Neuronal stem cell (in vitro differentiated cells): ENCODE results near the gene MYD88.
"Not testable (repeated sequence)": the region's sequence is repeated elsewhere in the genome, so short reads cannot be mapped to it uniquely, and the experiment has no call there.

Source experiments
- DNase-seq: peaks from one replicate; pipeline ENCODE4 v3.0.0-alpha.2; 2013; ENCODE audit warnings: low spot score
- H2AFZ ChIP-seq: one replicate; pipeline ENCODE4 v1.6.1; 2013; ENCODE audit warnings: mild to moderate bottlenecking, low read length, inconsistent platforms
- H2AK5ac ChIP-seq: 2 replicates; pipeline ENCODE4 v1.6.1; 2013; ENCODE audit warnings: low read depth, mild to moderate bottlenecking, inconsistent platforms, low read length, moderate library complexity, mixed read lengths
- H2BK120ac ChIP-seq: 2 replicates; pipeline ENCODE4 v1.6.1; 2013; ENCODE audit warnings: low read depth, mild to moderate bottlenecking, inconsistent platforms, low read length, moderate library complexity, mixed read lengths
- H2BK12ac ChIP-seq: one replicate; pipeline ENCODE4 v1.6.1; 2013; ENCODE audit warnings: low read length, inconsistent platforms
- H2BK15ac ChIP-seq: 2 replicates; pipeline ENCODE4 v1.6.1; 2013; ENCODE audit warnings: mild to moderate bottlenecking, low read length, inconsistent platforms, mixed read lengths
- H2BK5ac ChIP-seq: one replicate; pipeline ENCODE4 v1.6.1; 2013; ENCODE audit warnings: inconsistent platforms, mild to moderate bottlenecking, low read length, moderate library complexity
- H3K14ac ChIP-seq: one replicate; pipeline ENCODE4 v1.6.1; 2013; ENCODE audit warnings: low read length, inconsistent platforms
- H3K18ac ChIP-seq: 2 replicates; pipeline ENCODE4 v1.6.1; 2013; ENCODE audit warnings: low read length, inconsistent platforms
- H3K23ac ChIP-seq: 2 replicates; pipeline ENCODE4 v1.6.1; 2013; ENCODE audit warnings: low read depth, mild to moderate bottlenecking, mixed read lengths, low read length, inconsistent platforms; ENCODE audit not compliant: poor library complexity
- H3K27ac ChIP-seq: replicated peaks from 3 replicates; pipeline ENCODE4 v1.5.1; 2013; ENCODE audit warnings: low read length, inconsistent platforms
- H3K27me3 ChIP-seq, 3 experiments: 2 replicates each; pipeline ENCODE4 v1.6.1; 2013; ENCODE audit warnings: low read length in 3 of 3, mild to moderate bottlenecking in 2 of 3, inconsistent platforms in 1 of 3, low read depth in 1 of 3, mixed read lengths in 1 of 3, moderate library complexity in 1 of 3; ENCODE audit not compliant: control insufficient read depth in 3 of 3, insufficient read depth in 3 of 3
- H3K36me3 ChIP-seq, 2 donors: replicated peaks in 1 of 2; 2 replicates each; pipeline ENCODE4 v1.6.1; 2013; ENCODE audit warnings: low read length in 2 of 2; ENCODE audit not compliant: control insufficient read depth in 2 of 2, insufficient read depth in 2 of 2
- H3K4ac ChIP-seq: 2 replicates; pipeline ENCODE4 v1.6.1; 2013; ENCODE audit warnings: inconsistent platforms, mild to moderate bottlenecking, low read length, moderate library complexity
- H3K4me1 ChIP-seq, 2 donors: 1 replicate in 1 of 2; 2 replicates in 1 of 2; pipeline ENCODE4 v1.6.1; 2013; ENCODE audit warnings: low read length in 2 of 2, low read depth in 1 of 2; ENCODE audit not compliant: control insufficient read depth in 2 of 2, insufficient read depth in 1 of 2
- H3K4me2 ChIP-seq: one replicate; pipeline ENCODE4 v1.6.1; 2013; ENCODE audit warnings: mild to moderate bottlenecking, low read length, inconsistent platforms; ENCODE audit not compliant: insufficient read depth, poor library complexity, severe bottlenecking
- H3K4me3 ChIP-seq, 2 donors: 2 replicates each; pipeline ENCODE4 v1.5.1; 2013; ENCODE audit warnings: low read length in 2 of 2, mild to moderate bottlenecking in 2 of 2, inconsistent platforms in 1 of 2, moderate library complexity in 1 of 2
- H3K79me1 ChIP-seq: one replicate; pipeline ENCODE4 v1.6.1; 2013; ENCODE audit warnings: low read depth, mild to moderate bottlenecking, inconsistent platforms, low read length, moderate library complexity
- H3K9ac ChIP-seq: one replicate; pipeline ENCODE4 v1.6.1; 2013; ENCODE audit warnings: mild to moderate bottlenecking, low read depth, low read length, inconsistent platforms; ENCODE audit not compliant: poor library complexity
- H3K9me3 ChIP-seq, 2 donors: replicated peaks in 1 of 2; 2 replicates each; pipeline versions ENCODE3 to v1.6.1; 2013; ENCODE audit warnings: low read length in 2 of 2, mild to moderate bottlenecking in 2 of 2, inconsistent platforms in 1 of 2, low read depth in 1 of 2, mixed read lengths in 1 of 2, moderate library complexity in 1 of 2; ENCODE audit not compliant: control insufficient read depth in 2 of 2, insufficient read depth in 1 of 2
- H4K8ac ChIP-seq: one replicate; pipeline ENCODE4 v1.6.1; 2013; ENCODE audit warnings: low read depth, mild to moderate bottlenecking, inconsistent platforms, low read length, moderate library complexity
- H4K91ac ChIP-seq: one replicate; pipeline ENCODE4 v1.6.1; 2013; ENCODE audit warnings: low read length, low read depth, mild to moderate bottlenecking, inconsistent platforms; ENCODE audit not compliant: poor library complexity
- WGBS, 2 donors: extraction: QIAGEN DNeasy Blood & Tissue Kit; methylation state at CpG; one replicate each; pipeline ENCODE4 v1.1.7; 2013; ENCODE audit warnings: missing lambda C conversion rate in 2 of 2, mixed read lengths in 1 of 2; ENCODE audit not compliant: insufficient read length in 2 of 2, insufficient replicate concordance in 1 of 2; ENCODE audit errors: extremely low coverage in 2 of 2; 5-methylcytosine and 5-hydroxymethylcytosine counted together

The MYD88 gene

DNA sequence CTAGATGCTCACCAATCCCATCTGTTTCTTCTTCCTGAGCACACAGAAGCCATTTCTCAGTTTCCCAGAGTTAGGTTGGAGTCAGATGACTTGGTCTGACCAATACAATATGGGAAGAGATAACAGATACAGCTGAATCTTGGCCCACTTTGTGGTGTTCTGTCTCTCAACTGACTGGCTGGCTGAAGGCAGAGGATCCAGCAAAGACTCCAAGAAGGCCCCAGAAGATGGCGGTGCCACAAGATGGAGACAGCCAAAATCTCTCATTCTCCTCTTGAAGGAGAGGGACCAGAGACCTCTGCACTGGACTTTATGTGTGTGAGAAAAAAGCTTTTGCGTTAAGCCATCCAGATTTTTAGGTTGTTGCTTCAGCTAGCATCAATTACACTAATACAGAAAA is 18.7 kb downstream of the MYD88 start:
- no peak overlapping the region for H3K9ac ChIP-seq
- no peak for DNase-seq
- WGBS, 2 donors = no CpG with 5 or more reads among the region's 2 CpGs

DNA sequence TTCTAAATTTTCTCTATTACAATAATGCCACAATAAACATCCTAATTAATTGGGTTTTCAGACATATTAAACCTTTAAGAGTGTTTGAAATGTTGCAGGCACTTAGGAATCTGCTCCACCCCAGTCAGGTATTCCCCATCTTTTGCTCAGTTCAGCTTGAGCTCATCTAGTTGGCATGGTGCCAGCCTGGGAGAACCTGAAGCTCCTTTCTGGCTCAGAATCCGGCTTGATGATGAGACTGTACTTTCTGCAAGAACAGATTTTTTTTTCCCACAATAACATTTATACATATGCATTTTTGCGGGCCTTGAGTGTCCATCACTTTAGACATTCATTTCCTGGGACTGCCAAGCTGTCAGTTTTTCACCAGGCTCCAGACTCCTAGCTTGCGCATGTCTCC is 19.1 kb downstream of the MYD88 start:
- Histone ChIP-seq H4K91ac (no peak overlapping the region), H2BK15ac (no peak overlapping the region), H3K79me1 (no peaks in the 10 kb centered on the region), H3K9me3 (no peaks in the 10 kb centered on the region), H3K14ac (no peak overlapping the region), H4K8ac (no peak overlapping the region), H3K9ac (no peak overlapping the region), H2BK5ac (no peak overlapping the region), H3K27me3 (no peaks in the 10 kb centered on the region), H3K36me3 (no peaks in the 10 kb centered on the region), H3K23ac (no peak overlapping the region), H3K4me2 (no peak overlapping the region), H2BK12ac (no peak overlapping the region), H3K4ac (no peak overlapping the region), H2BK120ac (no peak overlapping the region), H3K4me1 (no peaks in the 10 kb centered on the region), H3K27ac (no peak overlapping the region), H3K4me3 (no peak overlapping the region), H2AK5ac (no peak overlapping the region), H3K18ac (no peak overlapping the region), H2AFZ (no peak overlapping the region)
- no peak for DNase-seq
- WGBS, 2 donors = no CpG with 5 or more reads among the region's 3 CpGs

More for the DNA sequence above, 18.7 kb downstream of the MYD88 start:
- H3K27ac ChIP-seq = no peak overlapping the region
- no peak overlapping the region for H2BK120ac ChIP-seq
- H3K27me3 ChIP-seq = no peaks in the 10 kb centered on the region
- no peaks in the 10 kb centered on the region for H3K36me3 ChIP-seq
- no peak overlapping the region for H3K23ac ChIP-seq
- no peak overlapping the region for H3K4me3 ChIP-seq
- H4K8ac ChIP-seq = no peak overlapping the region
- H3K4me1 ChIP-seq = no peaks in the 10 kb centered on the region
- H2BK12ac ChIP-seq = no peak overlapping the region
- no peaks in the 10 kb centered on the region for H3K9me3 ChIP-seq
- no peak overlapping the region for H2AFZ ChIP-seq
- no peak overlapping the region for H2AK5ac ChIP-seq
- H3K18ac ChIP-seq = no peak overlapping the region
- no peaks in the 10 kb centered on the region for H3K79me1 ChIP-seq
- no peak overlapping the region for H3K4me2 ChIP-seq
- H2BK15ac ChIP-seq = no peak overlapping the region
- H3K14ac ChIP-seq = no peak overlapping the region
- no peak overlapping the region for H3K4ac ChIP-seq
- no peak overlapping the region for H4K91ac ChIP-seq
- H2BK5ac ChIP-seq = no peak overlapping the region

DNA sequence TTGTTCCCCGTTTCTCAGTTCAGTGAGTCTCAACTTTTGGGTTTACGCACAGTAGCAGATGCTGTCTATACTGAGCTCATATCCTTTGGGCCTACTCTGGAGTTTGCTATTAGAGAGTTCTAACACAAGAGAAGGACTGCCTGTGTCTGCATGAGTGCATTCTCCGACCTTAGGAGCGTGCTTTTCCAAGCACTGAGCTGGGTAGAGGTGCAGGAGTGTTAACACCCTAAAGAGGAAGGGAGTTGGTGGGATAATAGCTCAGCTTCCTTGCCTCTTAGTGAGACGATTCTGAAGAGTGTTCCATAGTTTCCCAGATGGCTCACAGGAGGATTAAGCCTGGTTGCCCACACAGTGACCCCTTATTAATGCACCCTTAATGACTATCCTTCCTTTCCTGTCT is 20.0 kb downstream of the MYD88 start:
- no peak overlapping the region for H3K4me3 ChIP-seq
- no peak overlapping the region for H2AFZ ChIP-seq
- no peak overlapping the region for H2BK5ac ChIP-seq
- no peak overlapping the region for H2BK120ac ChIP-seq
- no peak overlapping the region for H3K23ac ChIP-seq
- H2AK5ac ChIP-seq = no peak overlapping the region
- H4K8ac ChIP-seq = no peak overlapping the region
- no peaks in the 10 kb centered on the region for H3K4me1 ChIP-seq
- H3K9me3 ChIP-seq = no peaks in the 10 kb centered on the region
- H3K9ac ChIP-seq = no peak overlapping the region
- H3K14ac ChIP-seq = no peak overlapping the region
- H2BK15ac ChIP-seq = no peak overlapping the region
- no peaks in the 10 kb centered on the region for H3K27me3 ChIP-seq
- H3K18ac ChIP-seq = no peak overlapping the region
- no CpG with 5 or more reads among the region's 5 CpGs for WGBS, 2 donors
- no peak overlapping the region for H3K4me2 ChIP-seq
- no peaks in the 10 kb centered on the region for H3K36me3 ChIP-seq
- no peak for DNase-seq
- no peak overlapping the region for H2BK12ac ChIP-seq
- no peak overlapping the region for H3K27ac ChIP-seq
- H4K91ac ChIP-seq = no peak overlapping the region
- H3K79me1 ChIP-seq = no peaks in the 10 kb centered on the region
- no peak overlapping the region for H3K4ac ChIP-seq

DNA sequence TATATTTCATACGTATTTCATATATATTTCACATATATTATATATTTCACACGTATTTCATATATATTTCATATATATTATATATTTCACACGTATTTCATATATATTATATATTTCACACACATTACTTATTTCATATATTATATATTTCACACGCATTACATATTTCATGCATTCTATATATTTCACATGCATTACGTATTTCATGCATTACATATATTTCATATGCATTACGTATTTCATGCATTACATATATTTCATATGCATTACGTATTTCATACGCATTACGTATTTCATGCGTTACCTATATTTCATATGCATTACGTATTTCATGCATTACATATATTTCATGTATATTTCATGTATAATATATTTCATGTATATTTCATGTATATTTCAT is 22.2 kb downstream of the MYD88 start:
- H3K14ac ChIP-seq, H3K79me1 ChIP-seq, H2BK120ac ChIP-seq, H3K4me3 ChIP-seq, H2AFZ ChIP-seq, DNase-seq, H2BK12ac ChIP-seq, H2AK5ac ChIP-seq, H3K9ac ChIP-seq, H3K27ac ChIP-seq, H2BK5ac ChIP-seq, H3K36me3 ChIP-seq, H3K18ac ChIP-seq, H4K8ac ChIP-seq, H2BK15ac ChIP-seq, H3K9me3 ChIP-seq, H3K27me3 ChIP-seq, H3K4me2 ChIP-seq, H3K4me1 ChIP-seq, H3K23ac ChIP-seq, H4K91ac ChIP-seq, H3K4ac ChIP-seq: not testable (repeated sequence)
- WGBS, 2 donors = 100% methylated on average over 2 of the region's 11 CpGs; no CpG with 5 or more reads in 1 of the 2 donors
